GM19238 (cell line): Measurements from ENCODE around the gene CNDP2.
"Not testable (repeated sequence)": the region's sequence is repeated elsewhere in the genome, so short reads cannot be mapped to it uniquely, and the experiment has no call there.

Experiments used
- DNase-seq: peaks from one replicate; pipeline ENCODE4 v3.0.0; 2011; ENCODE audit warnings: low spot score; ENCODE audit not compliant: insufficient read length

The CNDP2 gene

GRCh38 chr18:74517236-74517630 lies 21.1 kb downstream of the CNDP2 start:
- no peak for DNase-seq

- no peak for DNase-seq
Measured at GRCh38 chr18:74518456-74519295, 22.5 kb downstream of the CNDP2 start.

- DNase-seq, result no peak
Measured at GRCh38 chr18:74519320-74520095, 23.3 kb downstream of the CNDP2 start.

GRCh38 chr18:74520096-74520833 lies 24.1 kb downstream of the CNDP2 start:
- no peak for DNase-seq

- no peak for DNase-seq
Measured at GRCh38 chr18:74521068-74521725, 25.0 kb downstream of the CNDP2 start.

GRCh38 chr18:74522635-74523548 lies 26.7 kb downstream of the CNDP2 start:
- DNase-seq, result no peak

- no peak for DNase-seq
Measured at GRCh38 chr18:74524097-74524496, 27.9 kb downstream of the CNDP2 start.

- not testable (repeated sequence) for DNase-seq
Measured at GRCh38 chr18:74524915-74525314, 28.8 kb downstream of the CNDP2 start.

GRCh38 chr18:74525741-74526140 lies 29.6 kb downstream of the CNDP2 start:
- no peak for DNase-seq

- DNase-seq, result no peak
Measured at GRCh38 chr18:74526488-74526887, 30.3 kb downstream of the CNDP2 start.

GRCh38 chr18:74528478-74528877 lies 32.3 kb downstream of the CNDP2 start:
- no peak for DNase-seq

GRCh38 chr18:74528913-74529312 lies 32.8 kb downstream of the CNDP2 start:
- no peak for DNase-seq

GRCh38 chr18:74529378-74529777 lies 33.2 kb downstream of the CNDP2 start:
- no peak for DNase-seq

GRCh38 chr18:74529811-74530583 lies 33.8 kb downstream of the CNDP2 start:
- DNase-seq, result no peak

- DNase-seq, result no peak
Measured at GRCh38 chr18:74530584-74530862, 34.4 kb downstream of the CNDP2 start.

- DNase-seq, result no peak
Measured at GRCh38 chr18:74531043-74531442, 34.9 kb downstream of the CNDP2 start.

- no peak for DNase-seq
Measured at GRCh38 chr18:74532511-74533025, 36.4 kb downstream of the CNDP2 start.

GRCh38 chr18:74533666-74534065 lies 37.5 kb downstream of the CNDP2 start:
- DNase-seq, result no peak

- no peak for DNase-seq
Measured at GRCh38 chr18:74534150-74534969, 38.2 kb downstream of the CNDP2 start, which contains the start of gene CNDP1. Gene CNDP1, plus strand, starts transcription at chr18:74534500. Its CDS starts 168 bp downstream, at chr18:74534668.
